Ovary (tissue), 9 donors: Measurements from ENCODE around the gene PTPRO. TPM values are rescaled to one million over a fixed set of nuclear protein-coding genes. Genes with fewer than 3 reads are reported as not detected.

Source experiments
- DNase-seq, 5 donors: peaks; one replicate each; pipeline ENCODE4 v3.0.0-alpha.2; 2019 to 2020
- H3K27ac ChIP-seq, 2 donors: fragments of 200-600 bp; one replicate each; pipeline versions ENCODE4 v1.5.1 to v1.8.0; 2019 to 2022
- H3K27me3 ChIP-seq: fragments of 200-600 bp; one replicate; pipeline ENCODE4 v1.8.0; 2022
- H3K36me3 ChIP-seq: fragments of 200-600 bp; sonication (generic); one replicate; pipeline ENCODE4 v1.5.1; 2019
- H3K4me1 ChIP-seq: one replicate; pipeline ENCODE4 v1.8.1; 2013; ENCODE audit warnings: mild to moderate bottlenecking, moderate library complexity; ENCODE audit not compliant: insufficient read depth
- H3K4me3 ChIP-seq: fragments of 200-600 bp; sonication (generic); one replicate; pipeline ENCODE4 v1.5.1; 2017
- H3K9me3 ChIP-seq, 2 donors: fragments of 200-600 bp in 1 of 2; sonication (generic) in 1 of 2; one replicate each; pipeline versions ENCODE4 v1.5.1 to v1.8.1; 2013 to 2019; ENCODE audit warnings: mild to moderate bottlenecking in 1 of 2, moderate library complexity in 1 of 2
- CTCF ChIP-seq, 3 donors: fragments of 450-650 bp in 2 of 3; fragments of 200-600 bp in 1 of 3; IDR thresholded peaks; one replicate each; pipeline versions ENCODE4 v1.5.1 to v1.8.0; 2016 to 2022; ENCODE audit warnings: antibody characterized with exemption in 3 of 3, mild to moderate bottlenecking in 1 of 3
- EP300 ChIP-seq: sonication (generic); formaldehyde crosslinking; IDR thresholded peaks from one replicate; pipeline ENCODE4 v1.6.1; 2017; ENCODE audit warnings: antibody characterized with exemption
- POLR2A ChIP-seq: fragments of 450-650 bp; IDR thresholded peaks from one replicate; pipeline ENCODE4 v1.6.1; 2017; ENCODE audit warnings: antibody characterized with exemption, mild to moderate bottlenecking, moderate library complexity
- WGBS, 3 donors: extraction: QIAGEN DNeasy Blood & Tissue Kit in 1 of 3; methylation state at CpG; one replicate each; pipeline versions ENCODE4 v1.1.5 to v1.1.7; 2013 to 2017; 5-methylcytosine and 5-hydroxymethylcytosine counted together
- intact Hi-C, 4 donors: fragments of 100-400 bp; cut with DNase I; formaldehyde crosslinking; loops; one replicate each; pipeline versions ENCODE4 v1.11.0 to v1.15.1; 2022 to 2023
- polyA plus RNA-seq, 2 donors: library from polyadenylated mRNA; stranded (reverse); fragments of 200-250 nt in 1 of 2; fragments of 350-450 nt in 1 of 2; fragmentation: Illumina TruSeq in 1 of 2; extraction: RNeasy Lipid Tissue Mini Kit (QIAGEN cat#74804) in 1 of 2; gene quantifications; one replicate each; pipeline ENCODE4 v1.2.3, GENCODE V29; 2013 to 2014
- total RNA-seq, 7 donors: library from RNA; depleted of rRNA in 2 of 7; stranded (reverse); fragments of >200 nt in 2 of 7; fragmentation: NEBNext Ultra II Directional in 3 of 7; extraction: Animal tissue kit (Norgen Biotek cat#: 25700) in 3 of 7; gene quantifications; one replicate each; pipeline versions ENCODE4 v1.1.0 to v1.2.4, GENCODE V29; 2016 to 2023
- donor health status: DM: no; HTN: no; CAD: no; lungs with moderate emphysema.
- donor health status: DM: no; HTN: no; CAD: no.
- donor health status: Bipolar disorder and iron deficiency.
- donor health status: DM: yes; HTN: yes; CAD: no.
- donor health status: DM: no; HTN: no; CAD: no.
- donor health status: DM: yes; HTN: yes; CAD: no.

The PTPRO gene
- total and polyA plus RNA-seq, 9 donors: 0.30 to 3.7 (median 0.83) TPM

DNA sequence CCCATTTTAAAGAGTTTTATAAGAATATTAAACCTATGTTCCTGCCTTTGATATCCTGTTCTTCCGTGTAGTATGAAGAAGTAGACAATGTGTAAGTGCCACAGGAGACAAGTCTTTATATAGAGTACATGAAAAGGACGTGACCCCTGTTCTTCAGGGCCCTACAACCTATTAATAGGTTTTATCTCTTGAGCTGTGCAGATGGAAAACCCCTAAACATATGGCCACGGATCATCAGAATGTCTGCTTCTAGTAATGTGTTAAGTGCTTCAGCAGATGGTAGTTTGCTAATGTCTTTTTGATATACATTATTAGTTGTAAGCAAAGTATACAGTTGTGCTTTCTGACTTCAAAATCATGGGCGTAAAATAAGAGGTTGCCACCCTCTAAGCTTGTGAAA lies 228.5 kb downstream of the PTPRO start:
- WGBS, 3 donors: 85 to 93% (median 89%) methylated on average over 4 of the region's 4 CpGs

DNA sequence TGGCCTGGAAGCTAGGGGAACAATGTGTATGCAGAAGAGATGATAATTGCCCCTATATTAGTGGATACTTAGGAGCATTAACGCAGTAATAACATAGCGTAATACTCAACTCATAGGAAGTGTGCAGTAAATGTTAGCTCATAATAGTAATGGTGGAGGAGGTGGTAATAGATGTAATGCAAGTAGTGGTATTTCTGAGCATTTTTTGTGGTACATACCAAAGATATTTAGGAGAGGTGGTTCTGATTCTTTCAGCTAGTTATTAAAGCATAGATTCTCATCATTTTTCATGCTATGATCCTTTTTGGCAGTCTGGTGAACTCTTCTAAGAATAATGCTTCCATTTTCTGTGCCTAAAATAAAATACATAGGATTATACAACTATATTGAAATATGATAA lies 233.1 kb downstream of the PTPRO start:
- Histone ChIP-seq H3K4me1 (no peaks in the 10 kb centered on the region), H3K27ac (no peak overlapping the region), H3K36me3 (no peaks in the 10 kb centered on the region), H3K27me3 (no peaks in the 10 kb centered on the region), H3K4me3 (no peak overlapping the region), H3K9me3 (no peaks in the 10 kb centered on the region)
- intact Hi-C loops: no loop called here
- TF ChIP-seq EP300 (no peak), CTCF (IDR thresholded peaks at IDR 0.05) (no peak), POLR2A (no peak)
- no peak for DNase-seq
- WGBS, 3 donors: 97 to 100% (median 99%) methylated on average over 2 of the region's 2 CpGs

More for the DNA sequence above, 228.5 kb downstream of the PTPRO start:
- DNase-seq: no peak
- no peak overlapping the region for H3K27ac ChIP-seq
- H3K9me3 ChIP-seq: no peaks in the 10 kb centered on the region
- H3K4me1 ChIP-seq: no peaks in the 10 kb centered on the region
- TF ChIP-seq POLR2A (no peak), EP300 (no peak), CTCF (IDR thresholded peaks at IDR 0.05) (no peak)
- H3K27me3 ChIP-seq: no peaks in the 10 kb centered on the region
- intact Hi-C loops: no loop called here
- no peaks in the 10 kb centered on the region for H3K36me3 ChIP-seq
- no peak overlapping the region for H3K4me3 ChIP-seq

GRCh38 chr12:15556411-15557102 lies 234.2 kb downstream of the PTPRO start:
- Histone ChIP-seq H3K4me1 (no peaks in the 10 kb centered on the region), H3K27me3 (no peaks in the 10 kb centered on the region), H3K9me3 (no peaks in the 10 kb centered on the region), H3K4me3 (no peak overlapping the region), H3K27ac (no peak overlapping the region), H3K36me3 (no peaks in the 10 kb centered on the region)
- TF ChIP-seq POLR2A: no peak
- TF ChIP-seq EP300: no peak
- TF ChIP-seq CTCF (IDR thresholded peaks at IDR 0.05): no peak
- no peak for DNase-seq
- WGBS, 3 donors: 27 to 43% (median 29%) methylated on average over 5 of the region's 5 CpGs
- intact Hi-C loops: no loop called here

DNA sequence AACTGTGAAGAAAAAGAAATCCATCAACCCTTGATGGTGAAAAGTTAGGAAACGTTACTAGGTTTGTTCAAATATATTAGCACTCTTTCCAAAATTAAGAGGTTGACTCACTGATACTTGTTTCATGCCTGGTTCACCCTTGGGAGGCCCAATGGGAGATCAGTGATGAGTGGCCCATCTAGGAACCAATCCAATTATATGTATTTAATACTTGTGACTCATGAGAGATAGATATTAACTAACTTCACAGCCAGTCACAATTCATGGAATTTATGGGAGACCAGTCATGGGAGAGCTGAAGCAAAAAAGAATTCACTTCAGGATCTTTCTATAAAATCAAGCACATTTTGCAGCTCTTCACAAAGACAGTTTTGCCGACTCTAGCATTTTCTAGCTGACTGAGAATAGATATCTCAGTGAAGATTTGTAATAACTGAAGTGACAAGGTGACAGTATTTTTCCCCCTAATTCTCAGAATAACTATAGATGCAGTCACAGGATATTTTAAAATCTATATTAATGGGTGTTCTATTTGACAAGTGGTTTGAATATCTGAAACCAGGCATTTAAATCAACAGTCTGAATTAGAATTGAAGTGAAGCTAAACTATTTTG lies 236.7 kb downstream of the PTPRO start:
- no peak for DNase-seq
- Histone ChIP-seq H3K9me3 (no peaks in the 10 kb centered on the region), H3K27ac (no peak overlapping the region), H3K4me3 (no peak overlapping the region), H3K27me3 (no peaks in the 10 kb centered on the region), H3K36me3 (no peaks in the 10 kb centered on the region), H3K4me1 (no peaks in the 10 kb centered on the region)
- intact Hi-C loops: no loop called here
- 69 to 81% (median 70%) methylated on average over 2 of the region's 2 CpGs for WGBS, 3 donors
- TF ChIP-seq EP300: no peak
- TF ChIP-seq CTCF (IDR thresholded peaks at IDR 0.05): no peak
- TF ChIP-seq POLR2A: no peak
